Measurements from ENCODE around the gene STX18. TPM values are rescaled to one million over a fixed set of nuclear protein-coding genes. Genes with fewer than 3 reads are reported as not detected.

The STX18 gene
- total and polyA plus RNA-seq, 2 donors = 13.2 to 37.9 TPM

DNA sequence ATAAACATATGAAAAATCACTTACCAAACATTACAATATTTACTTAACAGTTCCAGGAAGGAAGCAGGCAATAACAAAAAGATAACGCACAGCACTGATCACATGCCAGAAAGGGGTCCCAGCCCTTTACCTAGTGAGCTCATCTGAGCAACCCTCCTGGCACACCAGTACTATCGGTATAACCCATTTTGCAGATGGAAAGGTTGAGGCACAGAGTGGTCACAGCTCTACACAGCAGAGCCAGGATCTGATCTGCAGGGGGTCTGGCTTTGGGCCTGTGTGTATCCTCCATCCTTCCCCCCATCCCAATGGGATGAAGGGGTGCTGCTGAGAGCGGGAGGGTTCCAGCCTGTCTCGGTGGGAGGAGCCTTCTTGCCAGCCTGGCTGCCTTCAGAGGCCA, 150.0 kb downstream of the STX18 start:
- Histone ChIP-seq H3K4me3 (ENCODE audit: low read depth, low read length) (no peak overlapping the region), H3K36me3 (ENCODE audit: insufficient read depth) (no peaks in the 10 kb centered on the region), H3K4me1 (ENCODE audit: insufficient read depth) (no peaks in the 10 kb centered on the region), H3K27ac (ENCODE audit: low read depth) (no peak overlapping the region)
- WGBS = 70% methylated on average over 4 of the region's 4 CpGs
- no peak for DNase-seq (ENCODE audit: extremely low spot score)

DNA sequence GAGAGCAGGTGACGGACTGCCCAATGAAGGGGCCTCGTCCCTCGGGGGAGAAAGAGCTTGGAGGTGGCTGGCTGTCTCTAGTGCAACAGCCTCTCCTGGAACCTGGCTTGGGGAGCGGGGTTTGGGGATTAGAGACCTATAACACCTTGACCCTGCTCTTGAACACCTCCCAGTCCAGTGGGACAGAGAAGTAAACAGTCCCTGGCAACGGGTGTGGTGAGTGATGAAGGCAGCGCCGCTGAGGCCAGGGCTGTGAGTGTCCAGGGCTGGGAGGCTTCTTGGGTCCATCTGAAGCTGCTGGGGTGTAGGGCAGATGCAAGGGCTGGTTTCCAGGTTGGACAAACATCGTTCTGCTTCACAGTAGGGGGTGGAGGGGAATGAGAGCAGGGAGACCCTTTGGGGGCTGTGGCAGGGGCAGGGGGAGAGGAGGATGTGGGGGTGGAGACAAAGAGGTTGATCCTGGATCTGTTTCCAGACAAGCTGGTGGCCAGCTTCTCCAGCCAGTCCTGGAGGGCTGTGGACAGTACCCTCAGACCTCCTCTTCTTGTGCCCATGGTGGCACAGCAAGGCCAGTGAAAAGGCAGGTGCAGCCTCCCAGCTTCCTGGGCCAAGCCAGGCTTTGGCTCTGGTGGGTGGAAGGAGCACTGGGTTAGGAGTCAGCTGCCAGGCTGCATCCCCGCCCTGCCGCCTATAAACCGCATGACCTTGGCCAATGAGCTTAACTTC, 151.2 kb downstream of the STX18 start:
- H3K4me3 ChIP-seq (ENCODE audit: low read depth, low read length) = no peak overlapping the region
- WGBS = 72% methylated on average over 11 of the region's 11 CpGs
- no peak overlapping the region for H3K27ac ChIP-seq (ENCODE audit: low read depth)
- no peak for DNase-seq (ENCODE audit: extremely low spot score)
- no peaks in the 10 kb centered on the region for H3K36me3 ChIP-seq (ENCODE audit: insufficient read depth)
- H3K4me1 ChIP-seq (ENCODE audit: insufficient read depth) = no peaks in the 10 kb centered on the region

DNA sequence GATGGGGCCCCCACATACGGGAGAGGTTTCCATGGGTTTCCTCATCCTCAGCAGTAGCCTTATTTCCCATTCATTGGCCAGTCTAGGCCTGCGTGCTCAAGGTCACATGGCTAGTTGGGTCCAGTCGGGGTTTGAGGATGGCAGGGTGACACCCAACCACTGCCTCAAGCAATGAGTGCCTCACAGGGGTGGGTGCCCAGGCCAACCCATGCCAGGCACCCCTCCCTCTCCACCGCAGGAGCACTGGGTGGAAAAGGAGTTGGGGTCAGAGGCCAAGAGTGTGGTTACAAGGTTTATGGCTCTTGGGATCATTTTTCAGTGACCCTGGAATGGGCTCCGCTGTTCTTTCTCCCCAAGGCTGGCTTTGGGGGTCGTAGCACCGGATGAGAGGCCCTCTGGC, 151.8 kb downstream of the STX18 start:
- no peaks in the 10 kb centered on the region for H3K36me3 ChIP-seq (ENCODE audit: insufficient read depth)
- no peak overlapping the region for H3K4me3 ChIP-seq (ENCODE audit: low read depth, low read length)
- no peak overlapping the region for H3K27ac ChIP-seq (ENCODE audit: low read depth)
- DNase-seq (ENCODE audit: extremely low spot score) = no peak
- no peaks in the 10 kb centered on the region for H3K4me1 ChIP-seq (ENCODE audit: insufficient read depth)
- 65% methylated on average over 7 of the region's 7 CpGs for WGBS

DNA sequence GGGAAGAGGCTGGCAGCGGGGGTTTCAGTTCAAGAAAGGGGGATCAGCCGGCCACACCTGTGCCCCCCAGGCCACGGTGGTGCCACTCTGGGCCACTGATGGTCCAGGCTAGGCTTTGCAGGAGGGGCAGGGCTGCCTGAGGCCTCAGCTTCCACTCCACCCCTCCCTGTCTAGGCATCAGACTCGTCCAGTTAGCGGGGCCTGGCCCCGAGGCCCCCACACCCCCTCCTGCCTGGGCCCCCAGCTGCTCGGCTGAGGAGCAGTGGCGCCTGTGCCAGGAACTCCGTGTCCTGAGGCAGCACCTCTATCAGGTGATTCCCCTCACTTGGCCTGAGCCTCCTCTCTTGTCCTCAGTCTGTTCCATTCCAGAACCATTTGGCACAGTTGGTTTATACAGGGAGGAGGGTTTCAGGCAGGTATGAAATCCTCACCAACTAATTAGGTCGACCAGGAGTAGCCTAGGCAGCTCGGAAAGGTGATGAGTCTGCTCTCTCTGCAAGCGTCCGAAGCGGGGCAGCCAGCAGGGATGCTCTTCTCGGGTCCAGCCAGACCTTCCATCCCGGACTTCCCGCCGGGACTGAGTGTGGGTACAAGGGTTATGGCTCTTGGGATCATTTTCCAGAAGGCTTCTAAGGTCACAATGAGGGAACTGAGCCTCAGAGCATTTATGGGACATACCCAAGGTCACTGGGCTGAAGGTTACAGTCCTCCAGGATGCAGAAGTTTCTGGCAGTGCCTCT, 152.8 kb downstream of the STX18 start:
- Histone ChIP-seq H3K36me3 (ENCODE audit: insufficient read depth) (no peaks in the 10 kb centered on the region), H3K4me3 (ENCODE audit: low read depth, low read length) (no peak overlapping the region), H3K27ac (ENCODE audit: low read depth) (no peak overlapping the region), H3K4me1 (ENCODE audit: insufficient read depth) (no peaks in the 10 kb centered on the region)
- WGBS = 72% methylated on average over 18 of the region's 18 CpGs
- no peak for DNase-seq (ENCODE audit: extremely low spot score)

DNA sequence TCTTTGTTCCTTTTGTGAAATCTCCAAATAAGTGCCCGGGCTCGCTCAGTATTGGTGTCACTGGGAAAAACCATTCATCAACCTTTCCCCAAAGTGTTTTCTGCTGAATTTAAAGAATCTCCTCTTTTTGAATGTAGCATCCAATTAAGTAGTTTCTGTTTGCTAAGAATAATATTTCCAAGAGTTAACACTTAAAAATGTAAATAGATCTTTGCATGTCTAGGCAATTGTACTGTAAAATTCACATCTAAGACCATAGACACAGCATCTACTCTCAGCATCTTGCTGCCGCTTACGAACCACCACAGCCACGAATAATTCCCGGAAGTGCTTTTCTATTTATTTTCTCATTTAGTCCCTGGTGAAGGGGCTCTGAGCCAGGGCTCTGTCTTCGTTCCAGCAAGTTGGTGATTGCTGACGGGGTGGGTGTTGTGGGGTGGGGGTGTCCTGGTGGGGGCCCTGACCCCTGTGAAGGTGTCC, 153.5 kb downstream of the STX18 start:
- no peak for DNase-seq (ENCODE audit: extremely low spot score)
- Histone ChIP-seq H3K27ac (ENCODE audit: low read depth) (no peak overlapping the region), H3K36me3 (ENCODE audit: insufficient read depth) (no peaks in the 10 kb centered on the region), H3K4me3 (ENCODE audit: low read depth, low read length) (no peak overlapping the region), H3K4me1 (ENCODE audit: insufficient read depth) (no peaks in the 10 kb centered on the region)
- 39% methylated on average over 8 of the region's 8 CpGs for WGBS

DNA sequence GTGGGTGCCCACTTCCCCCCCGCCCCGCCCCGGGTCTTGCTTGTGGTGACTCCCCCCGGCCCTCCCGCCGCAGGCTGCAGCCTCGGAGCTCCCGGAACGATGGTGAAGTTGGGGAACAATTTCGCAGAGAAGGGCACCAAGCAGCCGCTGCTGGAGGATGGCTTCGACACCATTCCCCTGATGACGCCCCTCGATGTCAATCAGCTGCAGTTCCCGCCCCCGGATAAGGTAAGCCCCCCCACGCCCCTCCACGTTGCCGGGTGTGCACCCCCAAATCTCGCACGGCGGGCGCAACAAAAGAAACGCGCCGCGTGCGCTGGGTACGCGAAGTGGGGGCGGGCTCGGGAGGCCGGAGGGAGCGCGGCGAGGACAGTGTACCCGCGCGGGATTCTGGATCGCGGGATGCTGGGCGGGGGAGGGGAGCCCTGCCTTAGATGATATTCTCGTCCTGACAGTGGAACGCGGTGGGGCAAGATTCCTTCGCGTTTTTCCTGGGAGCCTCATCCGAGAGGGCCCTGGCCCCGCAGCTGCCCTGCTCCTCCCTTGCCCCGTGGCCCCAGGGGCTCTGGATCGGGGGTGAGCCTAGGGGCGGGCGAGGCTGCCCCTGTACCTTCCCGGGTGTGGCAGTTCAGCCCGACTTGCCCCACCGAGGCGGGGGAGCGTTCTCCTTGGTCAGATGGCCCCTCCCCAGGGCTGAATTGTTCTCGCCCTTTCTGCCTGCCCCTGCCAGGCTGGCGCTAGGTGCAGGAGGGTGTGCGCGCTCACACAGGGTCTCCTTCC, 154.1 kb downstream of the STX18 start:
- DNase-seq (ENCODE audit: extremely low spot score) = no peak
- 3% methylated on average over 62 of the region's 62 CpGs for WGBS
- Histone ChIP-seq H3K27ac (ENCODE audit: low read depth) (no peak overlapping the region), H3K4me1 (ENCODE audit: insufficient read depth) (no peaks in the 10 kb centered on the region), H3K4me3 (ENCODE audit: low read depth, low read length) (peak overlapping the region; percentile 55), H3K36me3 (ENCODE audit: insufficient read depth) (no peaks in the 10 kb centered on the region)

DNA sequence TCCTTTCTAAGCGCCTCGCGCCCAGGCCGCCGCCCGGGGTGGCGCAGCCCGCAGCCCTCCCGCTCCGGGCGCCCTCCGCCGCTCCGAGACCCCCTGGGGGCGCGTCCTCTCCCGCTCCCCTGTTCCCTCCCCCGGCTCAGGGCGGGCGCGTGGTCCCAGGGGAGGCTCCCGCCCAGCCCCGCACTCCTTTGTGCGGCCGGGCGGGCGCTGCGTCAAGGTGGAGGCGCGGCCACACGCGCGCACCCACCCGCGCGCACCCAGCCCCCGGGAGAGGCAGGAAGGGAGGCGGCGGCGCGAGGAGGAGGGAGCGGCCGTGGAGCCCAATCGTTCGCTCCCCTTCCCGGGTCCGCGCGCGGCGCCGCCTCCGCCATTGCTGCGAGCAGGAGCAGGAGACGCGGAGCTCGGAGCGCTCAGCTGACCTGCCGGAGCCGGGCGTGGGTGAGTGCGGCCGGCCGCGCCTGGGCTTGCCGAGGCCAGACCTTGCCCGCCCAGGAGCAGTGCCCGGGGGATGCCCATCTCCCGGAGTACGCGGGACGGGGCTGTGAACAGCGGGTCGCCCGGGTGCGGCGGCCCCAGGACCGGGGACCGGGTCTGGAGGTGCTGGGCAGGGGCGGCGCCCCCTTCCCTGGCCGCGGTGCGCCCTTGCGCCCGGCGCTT, 155.0 kb downstream of the STX18 start, which contains the start of gene NSG1:
Gene NSG1 (plus strand): TSS at position 367 of the 657 bp plus-strand sequence. CDS start 528 bp downstream, outside the sequence.
- DNase-seq (ENCODE audit: extremely low spot score) = no peak
- H3K27ac ChIP-seq (ENCODE audit: low read depth) = no peak within 1 kb of the TSS
- peak within 1 kb of the TSS; percentile 55 for H3K4me3 ChIP-seq (ENCODE audit: low read depth, low read length)
- H3K36me3 ChIP-seq (ENCODE audit: insufficient read depth) = no peaks in the 10 kb centered on the region
- WGBS = under 1% methylated on average over 84 of the region's 87 CpGs
- H3K4me1 ChIP-seq (ENCODE audit: insufficient read depth) = no peaks in the 10 kb centered on the region

DNA sequence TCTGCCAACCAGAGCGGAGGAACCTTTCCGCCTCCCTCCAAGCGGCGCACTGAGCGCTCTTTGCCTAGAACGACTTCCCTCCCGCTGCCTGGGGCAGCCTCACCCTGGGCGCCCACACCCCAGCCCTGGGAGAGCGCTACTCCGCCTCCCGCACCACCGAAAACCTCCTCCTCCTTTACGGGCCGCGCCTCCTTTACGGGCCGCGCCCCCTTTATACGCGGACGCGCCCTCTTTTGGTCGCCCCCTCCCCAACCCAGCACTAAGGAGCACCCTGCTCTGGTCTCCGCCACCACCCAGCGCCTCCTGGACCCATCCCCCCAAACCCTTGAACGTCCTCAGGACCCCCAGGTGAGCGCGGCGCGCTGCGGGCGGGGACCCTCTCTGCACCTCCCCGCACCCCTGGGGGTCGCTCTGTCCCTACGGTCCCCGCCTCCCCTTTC, 155.5 kb downstream of the STX18 start:
- peak overlapping the region; percentile 55 for H3K4me3 ChIP-seq (ENCODE audit: low read depth, low read length)
- DNase-seq (ENCODE audit: extremely low spot score) = no peak
- H3K27ac ChIP-seq (ENCODE audit: low read depth) = no peak overlapping the region
- H3K36me3 ChIP-seq (ENCODE audit: insufficient read depth) = no peaks in the 10 kb centered on the region
- H3K4me1 ChIP-seq (ENCODE audit: insufficient read depth) = no peaks in the 10 kb centered on the region
- WGBS = under 1% methylated on average over 36 of the region's 36 CpGs

DNA sequence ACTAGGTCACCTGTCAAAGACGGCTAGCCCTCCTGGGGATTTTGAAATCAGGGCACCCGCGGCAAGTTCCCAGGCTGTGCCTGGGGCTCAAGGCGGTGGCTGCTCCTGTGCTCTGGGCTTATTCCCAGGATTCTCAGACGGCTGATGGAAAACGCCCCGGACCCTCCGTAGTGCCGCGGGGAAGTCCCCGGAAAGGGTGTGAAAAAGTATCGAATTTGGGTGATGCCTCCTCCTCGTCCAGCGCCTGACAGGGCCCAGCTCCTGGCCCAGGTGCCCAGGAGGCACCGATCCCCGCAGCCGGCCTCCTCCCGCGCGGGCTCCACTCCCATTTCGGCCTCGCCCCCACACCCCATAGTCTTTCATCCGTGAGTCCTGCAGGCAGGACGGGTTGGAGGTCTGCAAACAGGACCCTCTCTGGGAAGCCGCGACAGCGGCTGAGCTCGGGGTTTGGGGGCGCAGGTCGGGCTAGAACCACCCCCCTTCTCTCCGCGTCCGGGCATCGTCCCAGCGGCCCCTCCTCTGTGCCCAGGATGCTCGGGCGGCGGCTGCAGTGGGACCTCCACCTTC, 156.0 kb downstream of the STX18 start:
- WGBS = 2% methylated on average over 38 of the region's 38 CpGs
- no peaks in the 10 kb centered on the region for H3K4me1 ChIP-seq (ENCODE audit: insufficient read depth)
- H3K27ac ChIP-seq (ENCODE audit: low read depth) = no peak overlapping the region
- no peak for DNase-seq (ENCODE audit: extremely low spot score)
- peak overlapping the region; percentile 55 for H3K4me3 ChIP-seq (ENCODE audit: low read depth, low read length)
- no peaks in the 10 kb centered on the region for H3K36me3 ChIP-seq (ENCODE audit: insufficient read depth)

DNA sequence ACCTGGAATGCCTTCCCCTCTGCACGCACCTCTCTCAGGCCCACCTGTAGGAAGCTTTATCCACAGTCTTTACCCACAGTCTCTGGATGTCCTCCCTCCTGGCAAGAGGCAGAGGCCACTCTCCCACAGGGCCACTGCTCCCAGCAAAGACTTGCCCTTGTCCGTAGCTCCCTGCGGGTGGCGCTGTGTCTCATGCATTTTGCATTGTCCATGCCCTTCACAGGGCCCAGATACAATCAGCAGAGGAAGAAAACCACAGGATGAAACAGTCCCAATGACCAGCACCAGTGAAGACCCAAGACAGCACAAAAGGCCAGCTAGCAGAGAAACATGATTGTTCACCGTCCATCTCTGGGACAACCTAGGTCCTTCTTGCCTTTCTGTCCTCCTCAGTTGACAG, 157.0 kb downstream of the STX18 start:
- H3K36me3 ChIP-seq (ENCODE audit: insufficient read depth) = no peaks in the 10 kb centered on the region
- no peak overlapping the region for H3K4me3 ChIP-seq (ENCODE audit: low read depth, low read length)
- no peak for DNase-seq (ENCODE audit: extremely low spot score)
- H3K27ac ChIP-seq (ENCODE audit: low read depth) = no peak overlapping the region
- 36% methylated on average over 5 of the region's 5 CpGs for WGBS
- no peaks in the 10 kb centered on the region for H3K4me1 ChIP-seq (ENCODE audit: insufficient read depth)

DNA sequence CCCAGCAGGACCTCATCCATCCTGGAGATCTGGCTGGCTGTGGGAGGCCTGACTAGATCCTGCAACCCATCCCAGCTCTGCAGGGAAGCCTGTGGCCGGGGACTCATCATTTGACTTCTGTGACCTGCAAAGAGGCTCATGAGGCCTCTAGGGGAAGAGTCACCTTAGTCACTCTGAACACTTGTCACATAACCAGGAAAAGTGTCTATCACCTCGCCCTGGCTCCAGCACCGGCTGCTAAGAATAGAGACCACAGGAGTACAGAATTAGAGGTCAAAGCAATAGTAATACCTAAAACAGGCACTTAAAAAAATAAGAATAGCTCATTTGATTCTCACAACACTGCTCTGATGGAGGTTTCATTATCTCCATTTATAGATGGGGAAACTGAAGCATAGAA, 158.8 kb downstream of the STX18 start:
- 81% methylated on average over 3 of the region's 3 CpGs for WGBS
- H3K4me3 ChIP-seq (ENCODE audit: low read depth, low read length) = no peak overlapping the region
- DNase-seq (ENCODE audit: extremely low spot score) = no peak
- H3K36me3 ChIP-seq (ENCODE audit: insufficient read depth) = no peaks in the 10 kb centered on the region
- no peak overlapping the region for H3K27ac ChIP-seq (ENCODE audit: low read depth)
- H3K4me1 ChIP-seq (ENCODE audit: insufficient read depth) = no peaks in the 10 kb centered on the region

DNA sequence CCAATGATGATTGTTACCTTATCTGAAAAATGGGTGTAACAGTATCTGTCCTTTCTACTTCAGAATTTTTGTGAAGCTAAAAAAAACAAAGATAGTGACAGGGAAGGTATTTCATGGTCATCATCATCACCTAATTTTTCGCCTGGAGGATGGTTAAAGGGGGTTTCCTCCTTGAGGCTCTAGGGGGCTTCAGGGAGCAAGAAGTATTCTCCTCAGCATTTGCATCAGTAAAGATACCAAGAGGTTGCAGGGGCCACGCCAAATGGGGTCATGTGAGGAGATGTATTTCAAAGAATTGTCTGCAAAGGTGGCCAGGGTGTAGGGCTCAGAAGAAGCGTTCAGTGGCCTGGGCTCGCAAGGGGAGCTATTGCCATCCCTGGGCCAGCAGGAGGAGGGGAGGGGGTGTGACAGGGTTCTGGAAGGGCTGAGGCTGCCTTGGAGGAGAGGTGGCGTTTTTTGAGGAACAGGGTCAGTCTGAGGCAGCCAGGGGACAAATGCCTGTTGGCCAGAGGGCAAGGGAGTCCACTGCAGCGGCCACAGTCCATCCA, 162.2 kb downstream of the STX18 start:
- no peak overlapping the region for H3K27ac ChIP-seq (ENCODE audit: low read depth)
- H3K4me3 ChIP-seq (ENCODE audit: low read depth, low read length) = no peak overlapping the region
- WGBS = 47% methylated on average over 6 of the region's 6 CpGs
- H3K36me3 ChIP-seq (ENCODE audit: insufficient read depth) = no peaks in the 10 kb centered on the region
- H3K4me1 ChIP-seq (ENCODE audit: insufficient read depth) = no peaks in the 10 kb centered on the region
- DNase-seq (ENCODE audit: extremely low spot score) = no peak

Measured in urinary bladder (tissue), 4 donors.